HG03039 (cell line): Measurements from ENCODE around the gene STAP1.
"Not testable (repeated sequence)": the region's sequence is repeated elsewhere in the genome, so short reads cannot be mapped to it uniquely, and the experiment has no call there.

ENCODE experiments used
- ATAC-seq: cut with Tn5 transposase; IDR thresholded peaks from one replicate; pipeline ENCODE4 v1.9.1; 2021; ENCODE audit warnings: mild to moderate bottlenecking, moderate library complexity; ENCODE audit not compliant: unreplicated experiment

The STAP1 gene

DNA sequence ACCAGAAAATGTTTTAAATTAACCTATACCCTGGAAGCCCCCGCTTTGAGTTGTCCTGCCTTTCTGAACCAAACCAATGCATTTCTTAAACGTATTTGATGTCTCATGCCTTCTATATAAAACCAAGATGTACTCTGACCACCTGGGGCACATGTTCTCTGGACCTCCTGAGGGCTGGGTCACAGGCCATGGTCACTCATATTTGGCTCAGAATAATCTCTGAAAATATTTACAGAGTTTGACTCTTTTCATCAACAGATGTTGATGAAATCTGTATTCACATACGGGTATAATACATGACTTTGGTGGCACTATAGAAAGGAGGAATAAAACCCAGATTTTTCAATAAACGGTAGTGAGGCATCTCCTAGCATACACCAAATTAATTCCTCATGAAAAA lies 55.7 kb downstream of the STAP1 start:
- ATAC-seq: no peak

DNA sequence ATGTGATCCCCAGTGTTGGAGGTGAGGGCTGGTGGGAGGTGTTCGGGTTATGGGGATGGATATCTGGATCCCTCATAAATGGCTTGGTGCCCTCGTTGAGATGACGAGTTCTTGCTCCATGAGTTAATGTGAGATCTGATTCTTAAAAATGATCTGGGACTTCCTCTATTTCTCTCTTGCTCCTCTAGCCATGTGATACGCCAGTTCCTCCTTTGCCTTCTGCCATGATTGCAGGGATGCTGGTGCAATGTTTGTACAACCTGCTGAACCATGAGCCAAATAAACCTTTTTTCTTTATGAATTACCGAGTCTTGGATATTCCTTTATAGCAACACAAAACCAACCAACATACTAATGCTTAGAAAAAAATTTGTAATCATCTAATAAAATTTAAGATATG lies 56.6 kb downstream of the STAP1 start:
- ATAC-seq: no peak

DNA sequence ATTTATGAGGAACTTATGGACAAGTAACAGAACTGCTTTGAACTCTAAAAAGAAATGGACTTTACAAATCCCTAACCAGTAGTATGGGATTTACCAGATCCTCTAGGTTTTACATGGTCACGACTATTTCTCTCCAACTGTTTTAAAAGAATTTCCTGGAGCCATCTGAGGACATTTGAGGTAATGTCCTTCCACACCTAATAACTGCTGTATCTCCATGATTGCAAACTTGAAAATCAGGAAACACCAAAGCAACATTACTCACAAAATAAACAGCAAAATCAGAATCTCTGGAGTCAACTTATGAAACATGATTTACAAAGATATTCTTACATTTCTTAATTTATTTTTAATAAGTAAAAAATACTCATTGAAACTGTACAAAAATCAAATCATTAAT lies 58.0 kb downstream of the STAP1 start:
- no peak for ATAC-seq

DNA sequence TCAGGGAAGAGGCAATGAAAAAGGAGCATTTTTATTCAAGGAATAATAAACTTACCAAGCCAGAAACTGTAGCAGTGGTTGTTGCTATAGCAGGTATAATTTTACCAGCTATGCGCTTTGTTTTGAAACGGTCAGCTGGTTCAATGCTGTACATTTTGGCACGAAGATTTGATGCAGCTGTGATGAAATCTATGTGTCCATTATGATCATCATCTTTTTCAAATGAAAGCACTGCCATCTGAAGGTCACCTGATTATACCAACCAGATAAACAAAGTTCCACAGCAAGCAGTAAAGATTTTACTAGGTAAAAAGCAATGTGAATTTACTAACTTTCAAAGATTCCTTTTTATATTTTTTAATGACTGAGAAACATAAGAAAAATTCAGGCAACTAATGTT lies 66.4 kb downstream of the STAP1 start:
- ATAC-seq: no peak

DNA sequence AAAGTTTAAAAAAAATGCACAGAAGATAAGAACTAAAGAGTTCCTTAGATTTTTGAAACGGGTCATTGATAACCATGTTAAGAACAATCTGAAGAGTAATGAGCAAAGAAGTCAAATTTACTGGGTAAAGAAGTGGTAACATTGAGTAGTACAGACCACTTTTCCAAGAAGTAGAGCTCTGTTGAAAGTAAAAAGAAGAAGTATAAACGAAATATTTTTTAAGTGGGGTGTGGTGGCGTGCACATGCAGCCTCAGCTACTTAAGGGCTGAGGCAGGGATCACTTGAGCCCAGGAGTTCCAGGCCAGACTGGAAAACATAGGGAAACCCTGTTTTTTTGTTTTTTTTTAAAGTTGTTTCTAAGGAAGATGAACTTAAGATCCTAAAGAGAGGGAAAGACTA lies 74.0 kb downstream of the STAP1 start:
- ATAC-seq: no peak

DNA sequence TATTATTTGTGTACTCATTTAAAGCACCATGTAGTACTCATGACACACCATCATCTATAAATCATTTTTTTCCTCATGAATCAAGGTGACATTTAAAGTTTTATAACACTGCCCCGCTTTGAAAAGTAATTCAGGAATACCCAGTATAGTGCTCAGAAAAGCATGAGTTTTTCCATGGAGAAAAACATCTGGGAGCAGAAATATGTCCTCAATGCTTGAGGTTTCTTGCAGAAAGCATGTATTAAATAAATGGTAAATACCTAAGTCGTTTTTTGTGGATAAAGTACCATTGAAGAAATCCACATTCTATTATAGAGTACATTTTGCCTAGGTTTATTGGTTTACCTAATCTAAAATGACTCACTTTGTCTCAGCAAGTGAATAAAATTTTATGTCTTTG lies 76.2 kb downstream of the STAP1 start:
- no peak for ATAC-seq

DNA sequence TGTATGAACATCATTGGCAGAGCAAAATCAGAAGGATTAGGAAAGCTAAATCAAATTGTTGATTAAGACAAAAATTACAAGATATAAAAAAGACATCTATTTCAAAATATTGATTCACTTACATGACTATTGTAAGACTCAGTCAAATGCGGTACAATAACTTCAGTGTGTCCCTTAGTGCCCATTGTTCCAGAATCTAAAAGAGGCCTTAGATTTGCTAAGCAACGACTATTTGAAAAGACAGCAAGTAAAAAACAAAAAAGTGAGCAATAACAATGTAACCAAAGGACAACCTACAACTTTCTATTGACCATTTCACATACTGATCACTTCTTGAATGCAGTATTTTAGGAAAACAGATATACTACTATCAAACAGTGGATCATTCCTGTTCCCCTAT lies 76.8 kb downstream of the STAP1 start:
- ATAC-seq: no peak

DNA sequence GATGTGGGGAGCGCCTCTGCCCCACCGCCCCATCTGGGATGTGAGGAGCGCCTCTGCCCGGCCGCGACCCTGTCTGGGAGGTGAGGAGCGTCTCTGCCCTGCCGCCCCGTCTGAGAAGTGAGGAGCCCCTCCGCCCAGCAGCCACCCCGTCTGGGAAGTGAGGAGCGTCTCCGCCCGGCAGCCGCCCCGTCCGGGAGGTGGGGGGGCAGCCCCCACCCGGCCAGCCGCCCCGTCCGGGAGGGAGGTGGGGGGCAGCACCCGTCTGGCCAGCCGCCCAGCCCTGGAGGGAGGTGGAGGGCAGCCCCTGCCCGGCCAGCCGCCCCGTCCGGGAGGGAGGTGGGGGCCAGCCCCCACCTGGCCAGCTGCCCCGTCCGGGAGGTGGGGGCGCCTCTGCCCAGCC lies 78.5 kb downstream of the STAP1 start:
- not testable (repeated sequence) for ATAC-seq

DNA sequence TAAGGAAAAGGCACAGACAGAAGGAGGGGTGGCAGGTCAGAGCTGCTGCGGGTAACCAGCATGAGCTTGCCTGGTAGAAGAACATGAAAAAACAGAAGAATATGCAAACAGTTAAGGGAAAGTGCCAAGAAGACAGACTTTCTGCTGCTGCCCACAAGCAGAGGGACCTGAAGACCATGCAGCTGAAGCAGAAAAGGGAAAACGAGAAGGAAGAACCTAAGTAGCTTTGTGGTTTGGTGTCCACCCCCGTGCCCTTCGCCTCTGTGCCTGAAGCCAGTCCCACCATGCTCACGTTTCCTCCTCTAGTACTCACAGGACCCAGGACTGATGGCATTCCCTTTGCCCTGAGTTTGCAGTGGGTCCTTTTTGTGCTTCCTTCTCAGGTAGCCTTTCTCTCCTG lies 79.6 kb downstream of the STAP1 start:
- ATAC-seq: peak; percentile 53

DNA sequence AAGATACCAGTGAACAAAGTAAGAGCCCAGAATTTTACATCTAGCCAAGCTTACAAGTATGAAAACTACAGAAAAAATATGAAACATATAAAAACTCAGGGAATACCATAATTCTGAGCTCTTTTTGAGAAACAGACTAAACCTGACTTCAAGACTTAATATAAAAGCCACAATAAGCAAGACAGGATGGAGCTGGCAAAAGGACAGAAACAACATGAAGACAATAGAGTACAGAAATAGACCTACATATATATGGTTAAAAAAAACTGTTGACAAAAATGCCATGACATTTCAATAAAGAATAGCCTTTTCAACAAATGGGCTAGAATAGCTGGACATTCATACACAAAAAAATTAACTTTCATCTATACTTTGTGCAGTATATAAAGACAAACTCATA lies 93.0 kb downstream of the STAP1 start:
- no peak for ATAC-seq
